D341Med (cell line): ENCODE data around the gene GNAT2.
"Not testable (repeated sequence)": the region's sequence is repeated elsewhere in the genome, so short reads cannot be mapped to it uniquely, and the experiment has no call there.

Experiments
- DNase-seq: peaks from one replicate; pipeline ENCODE4 v3.0.0; 2012; ENCODE audit warnings: low spot score

GNAT2 gene

GRCh38 chr1:109619576-109620400 is at the start of gene GNAT2, which contains the start of gene AMPD2:
Gene GNAT2 (minus strand): TSS chr1:109619616. CDS start chr1:109612870, 6,746 bp downstream.
Gene AMPD2 (plus strand): TSS chr1:109619837. CDS start chr1:109621176, 1,339 bp downstream.
- peak; percentile 31 for DNase-seq

GRCh38 chr1:109668123-109668775 is 48.8 kb upstream of the GNAT2 start:
- DNase-seq, result no peak

- DNase-seq, result peak; percentile 82
Measured at GRCh38 chr1:109667452-109668122, 48.2 kb upstream of the GNAT2 start, which contains the start of gene GSTM2. Gene GSTM2 (plus strand): TSS chr1:109668057. CDS start chr1:109668116, 59 bp downstream.

GRCh38 chr1:109664671-109665070 is 45.3 kb upstream of the GNAT2 start:
- no peak for DNase-seq

- no peak for DNase-seq
Measured at GRCh38 chr1:109661391-109661790, 42.0 kb upstream of the GNAT2 start.

- not testable (repeated sequence) for DNase-seq
Measured at GRCh38 chr1:109660691-109661026, 41.2 kb upstream of the GNAT2 start.

GRCh38 chr1:109659997-109660690 is 40.7 kb upstream of the GNAT2 start:
- no peak for DNase-seq

- no peak for DNase-seq
Measured at GRCh38 chr1:109659145-109659544, 39.7 kb upstream of the GNAT2 start.

GRCh38 chr1:109658533-109659042 is 39.2 kb upstream of the GNAT2 start:
- no peak for DNase-seq

- no peak for DNase-seq
Measured at GRCh38 chr1:109657970-109658369, 38.6 kb upstream of the GNAT2 start.

GRCh38 chr1:109657395-109657794 is 38.0 kb upstream of the GNAT2 start:
- DNase-seq, result no peak

- peak; percentile 69 for DNase-seq
Measured at GRCh38 chr1:109655615-109656519, 36.5 kb upstream of the GNAT2 start, which contains the start of gene GSTM4. Gene GSTM4 (plus strand): TSS chr1:109656099. CDS start chr1:109656390, 291 bp downstream.

GRCh38 chr1:109654519-109654918 is 35.1 kb upstream of the GNAT2 start:
- DNase-seq, result no peak

GRCh38 chr1:109653306-109653705 is 33.9 kb upstream of the GNAT2 start:
- no peak for DNase-seq

GRCh38 chr1:109652402-109652801 is 33.0 kb upstream of the GNAT2 start:
- no peak for DNase-seq

GRCh38 chr1:109650609-109651008 is 31.2 kb upstream of the GNAT2 start:
- no peak for DNase-seq

- no peak for DNase-seq
Measured at GRCh38 chr1:109649491-109649914, 30.1 kb upstream of the GNAT2 start.

- no peak for DNase-seq
Measured at GRCh38 chr1:109644670-109645069, 25.3 kb upstream of the GNAT2 start.

GRCh38 chr1:109643385-109644230 is 24.2 kb upstream of the GNAT2 start:
- DNase-seq, result peak; percentile 86

GRCh38 chr1:109642626-109643025 is 23.2 kb upstream of the GNAT2 start:
- DNase-seq, result no peak
